B cell (primary cell): Measurements from ENCODE around the gene FBXW4.

Source experiments
- EZH2 ChIP-seq: IDR thresholded peaks from 2 replicates; pipeline ENCODE4 v1.6.1; 2012; ENCODE audit warnings: borderline replicate concordance, low read depth, mild to moderate bottlenecking, moderate library complexity, low read length; ENCODE audit not compliant: insufficient read depth, poor library complexity, severe bottlenecking
- TF ChIP-seq, protein P1 (sequence below): fragments of 200-600 bp; IDR thresholded peaks from one replicate; pipeline ENCODE4 v1.8.0; 2022; ENCODE audit warnings: antibody characterized with exemption, mild to moderate bottlenecking

DNA sequence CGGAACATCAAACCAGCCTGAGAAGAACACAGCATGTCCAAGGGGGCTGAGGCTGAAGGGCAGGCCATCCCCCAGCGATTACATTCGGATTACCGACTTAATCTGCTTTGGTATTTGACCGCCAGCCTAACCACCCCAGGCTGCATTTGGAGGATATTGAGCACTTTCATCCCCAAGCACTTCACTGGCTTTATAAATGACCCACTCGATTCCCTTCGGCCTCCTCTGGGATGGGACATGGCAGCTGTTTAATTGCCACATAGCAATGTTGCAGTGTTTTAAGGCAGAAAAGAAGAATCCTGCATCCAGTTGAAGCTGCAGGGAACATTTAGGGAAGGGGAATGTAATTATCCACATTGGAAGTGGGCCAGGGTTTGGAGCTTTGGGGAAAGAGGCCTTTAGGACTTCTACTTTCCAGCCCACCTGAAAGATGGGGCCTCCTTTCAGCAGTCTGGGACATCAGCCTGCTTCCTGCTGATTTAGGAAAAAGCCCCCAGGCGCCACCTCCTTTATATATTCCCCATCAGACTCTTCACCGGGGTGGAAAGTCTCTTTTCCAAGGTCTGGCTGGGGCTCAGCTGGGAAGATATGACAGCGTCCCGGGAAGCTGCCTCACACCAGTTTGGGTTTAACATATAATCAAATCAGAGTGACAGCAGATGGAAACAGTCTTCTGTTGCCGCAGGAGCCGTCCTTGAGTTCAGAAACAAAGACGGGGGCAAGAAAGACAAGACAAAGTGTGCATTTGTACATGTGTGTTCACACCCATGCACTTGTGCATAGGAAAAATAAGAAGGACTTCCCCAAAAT, 97.7 kb downstream of the FBXW4 start:
- TF ChIP-seq, protein P1, sequence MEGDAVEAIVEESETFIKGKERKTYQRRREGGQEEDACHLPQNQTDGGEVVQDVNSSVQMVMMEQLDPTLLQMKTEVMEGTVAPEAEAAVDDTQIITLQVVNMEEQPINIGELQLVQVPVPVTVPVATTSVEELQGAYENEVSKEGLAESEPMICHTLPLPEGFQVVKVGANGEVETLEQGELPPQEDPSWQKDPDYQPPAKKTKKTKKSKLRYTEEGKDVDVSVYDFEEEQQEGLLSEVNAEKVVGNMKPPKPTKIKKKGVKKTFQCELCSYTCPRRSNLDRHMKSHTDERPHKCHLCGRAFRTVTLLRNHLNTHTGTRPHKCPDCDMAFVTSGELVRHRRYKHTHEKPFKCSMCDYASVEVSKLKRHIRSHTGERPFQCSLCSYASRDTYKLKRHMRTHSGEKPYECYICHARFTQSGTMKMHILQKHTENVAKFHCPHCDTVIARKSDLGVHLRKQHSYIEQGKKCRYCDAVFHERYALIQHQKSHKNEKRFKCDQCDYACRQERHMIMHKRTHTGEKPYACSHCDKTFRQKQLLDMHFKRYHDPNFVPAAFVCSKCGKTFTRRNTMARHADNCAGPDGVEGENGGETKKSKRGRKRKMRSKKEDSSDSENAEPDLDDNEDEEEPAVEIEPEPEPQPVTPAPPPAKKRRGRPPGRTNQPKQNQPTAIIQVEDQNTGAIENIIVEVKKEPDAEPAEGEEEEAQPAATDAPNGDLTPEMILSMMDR: no peak
- TF ChIP-seq EZH2: no peak
